PC-9 (cell line): ENCODE measurements around the gene CFAP97. TPM values are rescaled to one million over a fixed set of nuclear protein-coding genes. Genes with fewer than 3 reads are reported as not detected.

Experiments
- BruUV-seq: library from RNA; stranded (reverse); fragments of 400-500 nt; replicated peaks from 2 replicates; lab custom pipeline; 2021; lab: Mats Ljungman, UMichigan
- CTCF ChIA-PET: fragments of 300-600 bp; sonication (Branson Sonifier 250); formaldehyde crosslinking; loops from one replicate; lab custom pipeline; 2022; ENCODE audit warnings: antibody characterized with exemption; lab: Charles Lee
- POLR2A ChIA-PET: fragments of 300-600 bp; sonication (Branson Sonifier 250); formaldehyde crosslinking; loops from one replicate; lab custom pipeline; 2022; ENCODE audit warnings: antibody characterized with exemption; ENCODE audit not compliant: unreplicated experiment; lab: Charles Lee
- DNase-seq, 2 experiments: peaks; one replicate each; pipeline versions ENCODE4 v3.0.0 to v3.0.0-alpha.2; 2015 to 2022; ENCODE audit warnings: mixed read lengths in 1 of 2
- H2AFZ ChIP-seq: fragments of 200-600 bp; sonication (generic); 2 replicates; pipeline ENCODE4 v1.8.1; 2017; ENCODE audit warnings: antibody characterized with exemption
- H3F3A ChIP-seq: fragments of 200-600 bp; sonication (generic); 2 replicates; pipeline ENCODE4 v1.8.1; 2017; ENCODE audit warnings: antibody characterized with exemption, mild to moderate bottlenecking, low read depth; ENCODE audit not compliant: insufficient read depth
- H3K27ac ChIP-seq: fragments of 200-600 bp; sonication (generic); 2 replicates; pipeline ENCODE4 v1.6.1; 2016; ENCODE audit warnings: mixed run types
- H3K27me3 ChIP-seq: fragments of 200-600 bp; sonication (generic); 2 replicates; pipeline ENCODE4 v1.6.1; 2016; ENCODE audit warnings: low read depth, mixed run types; ENCODE audit not compliant: insufficient read depth
- H3K36me3 ChIP-seq: fragments of 200-600 bp; sonication (generic); 2 replicates; pipeline ENCODE4 v1.6.1; 2016; ENCODE audit warnings: low read depth, mixed run types
- H3K4me1 ChIP-seq: fragments of 200-600 bp; sonication (generic); replicated peaks from 2 replicates; pipeline ENCODE4 v1.6.1; 2016; ENCODE audit warnings: mixed run types; ENCODE audit not compliant: insufficient read depth
- H3K4me2 ChIP-seq: fragments of 200-600 bp; sonication (generic); 2 replicates; pipeline ENCODE4 v1.6.1; 2017; ENCODE audit warnings: mixed run types
- H3K4me3 ChIP-seq: fragments of 200-600 bp; sonication (generic); 2 replicates; pipeline ENCODE4 v1.6.1; 2016; ENCODE audit warnings: mixed run types
- H3K79me2 ChIP-seq: fragments of 200-600 bp; sonication (generic); 2 replicates; pipeline ENCODE4 v1.6.1; 2017; ENCODE audit warnings: low read depth, mixed run types
- H3K9me2 ChIP-seq: fragments of 200-600 bp; sonication (generic); 2 replicates; pipeline ENCODE4 v1.8.1; 2017; ENCODE audit warnings: mild to moderate bottlenecking; ENCODE audit not compliant: insufficient read depth
- H3K9me3 ChIP-seq: fragments of 200-600 bp; sonication (generic); 2 replicates; pipeline ENCODE4 v1.8.1; 2016; ENCODE audit warnings: low read depth; ENCODE audit not compliant: insufficient read depth
- H4K20me1 ChIP-seq: fragments of 200-600 bp; sonication (generic); 2 replicates; pipeline ENCODE4 v1.8.1; 2017; ENCODE audit not compliant: insufficient read depth
- EZH2 ChIP-seq: fragments of 200-600 bp; sonication (generic); IDR thresholded peaks from 2 replicates; pipeline ENCODE4 v1.8.0; 2017; ENCODE audit warnings: antibody characterized with exemption, low read depth
- intact Hi-C: fragments of 100-400 bp; cut with micrococcal nuclease; formaldehyde crosslinking; loops from one replicate; pipeline ENCODE4 v1.10.0; 2022; ENCODE audit not compliant: unreplicated experiment
- total RNA-seq: library from RNA; stranded (reverse); gene quantifications from 2 replicates; pipeline ENCODE4 v1.2.3, GENCODE V29; 2021
- TF ChIP-seq, protein P1 (sequence below): fragments of 200-600 bp; sonication (generic); conservative IDR thresholded peaks from 2 replicates; pipeline ENCODE4 v1.6.1; 2017; ENCODE audit warnings: mixed run types, antibody characterized with exemption, mild to moderate bottlenecking, moderate library complexity

CFAP97 gene
- total RNA-seq, 1 experiment from 2014 or later: 48.2 TPM

DNA sequence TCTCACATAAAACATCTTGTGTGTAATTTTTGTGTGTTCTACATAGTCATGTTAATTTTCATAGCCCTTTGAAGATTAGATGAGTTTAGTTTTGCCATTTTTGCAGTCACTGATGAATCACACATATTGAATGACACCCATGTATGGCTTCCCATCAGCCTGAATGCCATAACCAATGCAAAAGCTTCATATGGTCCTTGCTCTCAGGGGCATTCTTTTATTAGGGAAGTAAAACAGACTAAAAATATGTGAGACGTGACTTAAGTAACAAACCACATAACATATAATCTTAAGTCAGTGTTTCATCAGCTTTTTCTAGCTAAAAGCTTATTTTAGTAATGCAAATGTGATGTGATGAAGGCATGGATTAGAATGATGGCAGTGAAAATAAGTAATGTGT is 52.5 kb downstream of the CFAP97 start:
- no peak for DNase-seq
- intact Hi-C loops: no loop called here
- no peak overlapping the region for H3K4me3 ChIP-seq
- no peak overlapping the region for H2AFZ ChIP-seq
- no peaks in the 10 kb centered on the region for H3K79me2 ChIP-seq
- H3K9me3 ChIP-seq: no peaks in the 10 kb centered on the region
- CTCF ChIA-PET: no interaction called here
- TF ChIP-seq, protein P1, sequence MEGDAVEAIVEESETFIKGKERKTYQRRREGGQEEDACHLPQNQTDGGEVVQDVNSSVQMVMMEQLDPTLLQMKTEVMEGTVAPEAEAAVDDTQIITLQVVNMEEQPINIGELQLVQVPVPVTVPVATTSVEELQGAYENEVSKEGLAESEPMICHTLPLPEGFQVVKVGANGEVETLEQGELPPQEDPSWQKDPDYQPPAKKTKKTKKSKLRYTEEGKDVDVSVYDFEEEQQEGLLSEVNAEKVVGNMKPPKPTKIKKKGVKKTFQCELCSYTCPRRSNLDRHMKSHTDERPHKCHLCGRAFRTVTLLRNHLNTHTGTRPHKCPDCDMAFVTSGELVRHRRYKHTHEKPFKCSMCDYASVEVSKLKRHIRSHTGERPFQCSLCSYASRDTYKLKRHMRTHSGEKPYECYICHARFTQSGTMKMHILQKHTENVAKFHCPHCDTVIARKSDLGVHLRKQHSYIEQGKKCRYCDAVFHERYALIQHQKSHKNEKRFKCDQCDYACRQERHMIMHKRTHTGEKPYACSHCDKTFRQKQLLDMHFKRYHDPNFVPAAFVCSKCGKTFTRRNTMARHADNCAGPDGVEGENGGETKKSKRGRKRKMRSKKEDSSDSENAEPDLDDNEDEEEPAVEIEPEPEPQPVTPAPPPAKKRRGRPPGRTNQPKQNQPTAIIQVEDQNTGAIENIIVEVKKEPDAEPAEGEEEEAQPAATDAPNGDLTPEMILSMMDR: no peak
- TF ChIP-seq EZH2: no peak
- H3F3A ChIP-seq: no peaks in the 10 kb centered on the region
- H3K27ac ChIP-seq: no peak overlapping the region
- POLR2A ChIA-PET: no interaction called here
- H3K4me1 ChIP-seq: no peaks in the 10 kb centered on the region
- H3K36me3 ChIP-seq: no peaks in the 10 kb centered on the region
- H4K20me1 ChIP-seq: no peaks in the 10 kb centered on the region
- H3K4me2 ChIP-seq: no peak overlapping the region
- H3K9me2 ChIP-seq: no peaks in the 10 kb centered on the region
- H3K27me3 ChIP-seq: no peaks in the 10 kb centered on the region
- no TSS peak for BruUV-seq

GRCh38 chr4:185149392-185149791 is 54.4 kb downstream of the CFAP97 start:
- Histone ChIP-seq H3K9me3 (no peaks in the 10 kb centered on the region), H3K9me2 (no peaks in the 10 kb centered on the region), H4K20me1 (no peaks in the 10 kb centered on the region), H3F3A (no peaks in the 10 kb centered on the region), H3K27ac (no peak overlapping the region), H3K4me3 (no peak overlapping the region), H3K4me2 (no peak overlapping the region), H3K36me3 (no peaks in the 10 kb centered on the region), H3K4me1 (0 out of 2 replicates have a peak, but pooled peaks cover 2% of the 10 kb centered on the region), H3K79me2 (no peaks in the 10 kb centered on the region), H2AFZ (no peak overlapping the region), H3K27me3 (no peaks in the 10 kb centered on the region)
- BruUV-seq: no TSS peak
- POLR2A ChIA-PET: no interaction called here
- DNase-seq: no peak
- CTCF ChIA-PET: no interaction called here
- no peak for TF ChIP-seq EZH2
- TF ChIP-seq, protein P1: no peak
- intact Hi-C loops: loop anchor here (10.0 kb wide), 1 partner anchor 885 kb away; no protein-coding TSS in a partner anchor

GRCh38 chr4:185145572-185145971 is 58.2 kb downstream of the CFAP97 start:
- Histone ChIP-seq H2AFZ (no peak overlapping the region), H3K4me1 (peaks cover 8% of the 10 kb centered on the region; the same call in 1 of the 2 replicates), H3K79me2 (peaks cover 5% of the 10 kb centered on the region; the same call in 1 of the 2 replicates), H3K9me3 (no peaks in the 10 kb centered on the region), H3K36me3 (no peaks in the 10 kb centered on the region), H3K27me3 (no peaks in the 10 kb centered on the region), H3F3A (no peaks in the 10 kb centered on the region), H3K4me2 (no peak overlapping the region), H3K4me3 (no peak overlapping the region), H3K27ac (no peak overlapping the region), H4K20me1 (no peaks in the 10 kb centered on the region), H3K9me2 (no peaks in the 10 kb centered on the region)
- TF ChIP-seq, protein P1: no peak
- no peak for TF ChIP-seq EZH2
- ChIA-PET POLR2A (no interaction called here), CTCF (no interaction called here)
- intact Hi-C loops: loop anchor here (10.0 kb wide), 1 partner anchor 889 kb away; no protein-coding TSS in a partner anchor
- DNase-seq: no peak
- no TSS peak for BruUV-seq
